ENCODE data around the gene AKR1C1. TPM values are rescaled to one million over a fixed set of nuclear protein-coding genes. Genes with fewer than 3 reads are reported as not detected.
A peak's percentile ranks its signal among the peaks of the same experiment; 100 is the strongest.
"Not testable (repeated sequence)": the region's sequence is repeated elsewhere in the genome, so short reads cannot be mapped to it uniquely, and the experiment has no call there.

AKR1C1 gene
- total RNA-seq, 1 experiment from 2014 or later: 2.1 TPM

GRCh38 chr10:5008857-5009548 lies 45.8 kb downstream of the AKR1C1 start:
- H3K79me2 ChIP-seq (ENCODE audit: insufficient read depth, low read length); BruUV-seq (replicated peaks); H3K27ac ChIP-seq (ENCODE audit: low read depth, low read length); H3K4me3 ChIP-seq (replicated peaks in 1 of 2; ENCODE audit: low read depth in 1 of 2, low read length in 2 of 2); POLR2A ChIA-PET; H2AFZ ChIP-seq (ENCODE audit: low read depth, low read length, poor library complexity, severe bottlenecking); DNase-seq (ENCODE audit: low read depth, low spot score); H3K27me3 ChIP-seq (ENCODE audit: insufficient read depth, low read length); intact Hi-C loops (cut with micrococcal nuclease); H4K20me1 ChIP-seq (ENCODE audit: insufficient read depth); H3K9me3 ChIP-seq (ENCODE audit: control insufficient read depth in 1 of 2, insufficient read depth in 1 of 2, low read depth in 1 of 2, low read length in 2 of 2); H3K4me2 ChIP-seq (ENCODE audit: low read length); RAD21 ChIA-PET (ENCODE audit: low non-redundant PET in 1 of 2, low total read pairs in 2 of 2, uncharacterized antibody in 2 of 2, unreplicated experiment in 2 of 2); CTCF ChIA-PET; H3K4me1 ChIP-seq (ENCODE audit: control insufficient read depth in 1 of 2, insufficient read depth in 2 of 2, low read length in 2 of 2); H3K9me2 ChIP-seq (ENCODE audit: insufficient read depth); H3K9ac ChIP-seq (ENCODE audit: low read length); H3K36me3 ChIP-seq (ENCODE audit: control insufficient read depth in 1 of 2, insufficient read depth in 2 of 2, low read length in 2 of 2): not testable (repeated sequence)
- TF ChIP-seq CEBPB (IDR thresholded peaks at IDR 0.05; ENCODE audit: low read depth): peak; percentile 74; the same call in 1 of the 2 replicates
- peak; percentile 32; the same call in 1 of the 2 replicates for ATAC-seq

GRCh38 chr10:5010043-5010442 lies 46.8 kb downstream of the AKR1C1 start:
- H3K9ac ChIP-seq (ENCODE audit: low read length); RAD21 ChIA-PET (ENCODE audit: low non-redundant PET in 1 of 2, low total read pairs in 2 of 2, uncharacterized antibody in 2 of 2, unreplicated experiment in 2 of 2); H3K27ac ChIP-seq (ENCODE audit: low read depth, low read length); ATAC-seq; H3K36me3 ChIP-seq (ENCODE audit: control insufficient read depth in 1 of 2, insufficient read depth in 2 of 2, low read length in 2 of 2); H3K4me3 ChIP-seq (replicated peaks in 1 of 2; ENCODE audit: low read depth in 1 of 2, low read length in 2 of 2); POLR2A ChIA-PET; H2AFZ ChIP-seq (ENCODE audit: low read depth, low read length, poor library complexity, severe bottlenecking); H3K4me2 ChIP-seq (ENCODE audit: low read length); H3K9me2 ChIP-seq (ENCODE audit: insufficient read depth); CTCF ChIA-PET; intact Hi-C loops (cut with micrococcal nuclease); DNase-seq (ENCODE audit: low read depth, low spot score); H3K9me3 ChIP-seq (ENCODE audit: control insufficient read depth in 1 of 2, insufficient read depth in 1 of 2, low read depth in 1 of 2, low read length in 2 of 2); H3K27me3 ChIP-seq (ENCODE audit: insufficient read depth, low read length); H3K79me2 ChIP-seq (ENCODE audit: insufficient read depth, low read length); H4K20me1 ChIP-seq (ENCODE audit: insufficient read depth); H3K4me1 ChIP-seq (ENCODE audit: control insufficient read depth in 1 of 2, insufficient read depth in 2 of 2, low read length in 2 of 2); BruUV-seq (replicated peaks): not testable (repeated sequence)

GRCh38 chr10:5011392-5011791 lies 48.2 kb downstream of the AKR1C1 start:
- POLR2A ChIA-PET; BruUV-seq (replicated peaks); H3K9me2 ChIP-seq (ENCODE audit: insufficient read depth); H3K27ac ChIP-seq (ENCODE audit: low read depth, low read length); H3K9ac ChIP-seq (ENCODE audit: low read length); DNase-seq (ENCODE audit: low read depth, low spot score); H3K4me1 ChIP-seq (ENCODE audit: control insufficient read depth in 1 of 2, insufficient read depth in 2 of 2, low read length in 2 of 2); H3K36me3 ChIP-seq (ENCODE audit: control insufficient read depth in 1 of 2, insufficient read depth in 2 of 2, low read length in 2 of 2); RAD21 ChIA-PET (ENCODE audit: low non-redundant PET in 1 of 2, low total read pairs in 2 of 2, uncharacterized antibody in 2 of 2, unreplicated experiment in 2 of 2); CTCF ChIA-PET; H4K20me1 ChIP-seq (ENCODE audit: insufficient read depth); intact Hi-C loops (cut with micrococcal nuclease); H2AFZ ChIP-seq (ENCODE audit: low read depth, low read length, poor library complexity, severe bottlenecking); H3K4me3 ChIP-seq (replicated peaks in 1 of 2; ENCODE audit: low read depth in 1 of 2, low read length in 2 of 2); H3K79me2 ChIP-seq (ENCODE audit: insufficient read depth, low read length); H3K9me3 ChIP-seq (ENCODE audit: control insufficient read depth in 1 of 2, insufficient read depth in 1 of 2, low read depth in 1 of 2, low read length in 2 of 2); H3K27me3 ChIP-seq (ENCODE audit: insufficient read depth, low read length); ATAC-seq; H3K4me2 ChIP-seq (ENCODE audit: low read length): not testable (repeated sequence)

All from HCT116 (cell line).